ENCODE results near the gene RASSF1. TPM values are rescaled to one million over a fixed set of nuclear protein-coding genes. Genes with fewer than 3 reads are reported as not detected.

The RASSF1 gene
- total RNA-seq, 2 experiments from 2014 or later = 75.8 to 76.5 TPM

GRCh38 chr3:50356553-50356952, 15.9 kb upstream of the RASSF1 start:
- intact Hi-C loops (cut with micrococcal nuclease) = no loop called here
- peak overlapping the region; percentile 88 for H3K4me3 Mint-ChIP-seq
- H3K4me1 Mint-ChIP-seq (ENCODE audit: low read depth) = peaks cover 45% of the 10 kb centered on the region

GRCh38 chr3:50355829-50356552, 15.4 kb upstream of the RASSF1 start:
- no peak for TF ChIP-seq CTCF (IDR thresholded peaks at IDR 0.05)
- ChIA-PET POLR2A (interaction anchor here (1.3 kb wide), 1 partner anchor 91 kb away, joined by 3 read pairs; no protein-coding TSS in a partner anchor), CTCF (interaction anchor here (2.9 kb wide), 1 partner anchor 8 kb away, joined by 19 read pairs; no protein-coding TSS in a partner anchor)
- Mint-ChIP-seq H3K27ac (peak overlapping the region; percentile 42), H3K4me1 (ENCODE audit: low read depth) (peaks cover 48% of the 10 kb centered on the region), H3K36me3 (ENCODE audit: low read depth) (peaks cover 25% of the 10 kb centered on the region), H3K27me3 (no peaks in the 10 kb centered on the region), H3K4me3 (peak overlapping the region; percentile 88), H3K9me3 (no peaks in the 10 kb centered on the region)
- ATAC-seq = no peak
- intact Hi-C loops (cut with micrococcal nuclease) = no loop called here
- no peak for DNase-seq

More at GRCh38 chr3:50356553-50356952, 15.9 kb upstream of the RASSF1 start:
- ChIA-PET POLR2A (interaction anchor here (1.4 to 1.6 kb wide), 3 partner anchors 9 to 20 kb away, joined by 5 to 9 read pairs (median 6); partner anchors contain the start of gene ZMYND10), CTCF (interaction anchor here (1.0 to 2.9 kb wide), 5 partner anchors 9 to 186 kb away, joined by 3 to 19 read pairs (median 4); partner anchors contain the start of gene ZMYND10)
- Mint-ChIP-seq H3K36me3 (ENCODE audit: low read depth) (peaks cover 25% of the 10 kb centered on the region), H3K27me3 (no peaks in the 10 kb centered on the region), H3K9me3 (no peaks in the 10 kb centered on the region), H3K27ac (peak overlapping the region; percentile 38)
- ATAC-seq (no peak), DNase-seq (no peak)
- TF ChIP-seq CTCF (IDR thresholded peaks at IDR 0.05) = no peak

GRCh38 chr3:50354850-50355249, 14.2 kb upstream of the RASSF1 start:
- ATAC-seq (no peak), DNase-seq (no peak)
- ChIA-PET CTCF (interaction anchor here (1.2 to 4.3 kb wide), 3 partner anchors 17 to 196 kb away, joined by 3 to 15 read pairs (median 3); no protein-coding TSS in a partner anchor), POLR2A (interaction anchor here (0.6 to 6.9 kb wide), 5 partner anchors 9 to 214 kb away, joined by 3 to 137 read pairs (median 4); partner anchors contain the start of genes HEMK1 and RASSF1)
- Mint-ChIP-seq H3K4me3 (no peak overlapping the region), H3K9me3 (no peaks in the 10 kb centered on the region), H3K27me3 (no peaks in the 10 kb centered on the region), H3K36me3 (ENCODE audit: low read depth) (peaks cover 25% of the 10 kb centered on the region), H3K4me1 (ENCODE audit: low read depth) (peaks cover 48% of the 10 kb centered on the region), H3K27ac (no peak overlapping the region)
- no peak for TF ChIP-seq CTCF (IDR thresholded peaks at IDR 0.05)
- intact Hi-C loops (cut with micrococcal nuclease) = no loop called here

GRCh38 chr3:50354186-50354764, 13.6 kb upstream of the RASSF1 start:
- Mint-ChIP-seq H3K4me3 (no peak overlapping the region), H3K27ac (peak overlapping the region; percentile 5), H3K4me1 (ENCODE audit: low read depth) (peaks cover 50% of the 10 kb centered on the region), H3K9me3 (no peaks in the 10 kb centered on the region), H3K27me3 (no peaks in the 10 kb centered on the region), H3K36me3 (ENCODE audit: low read depth) (peaks cover 25% of the 10 kb centered on the region)
- no peak for DNase-seq
- intact Hi-C loops (cut with micrococcal nuclease) = no loop called here
- ATAC-seq = no peak
- POLR2A ChIA-PET = interaction anchor here (0.6 to 6.9 kb wide), 6 partner anchors 10 to 1052 kb away, joined by 3 to 137 read pairs (median 3); partner anchors contain the start of gene RASSF1
- no peak for TF ChIP-seq CTCF (IDR thresholded peaks at IDR 0.05)
- CTCF ChIA-PET = interaction anchor here (0.9 to 4.3 kb wide), 5 partner anchors 16 to 218 kb away, joined by 3 to 15 read pairs (median 3); no protein-coding TSS in a partner anchor

Measured in activated CD8-positive, alpha-beta T cell treated with anti-CD3 and anti-CD28 coated beads for 36 hours (primary cell).